NK-92 treated with Interleukin-12 subunit alpha and Interleukin-12 subunit beta, amount 100 ng/mL, for 24 hours (cell line): Measurements from ENCODE around the gene C22orf31.

ENCODE experiments used
- DNase-seq: peaks from one replicate; lab custom pipeline; 2025; lab: John Stamatoyannopoulos, UW

The C22orf31 gene

GRCh38 chr22:29081517-29082236 is 20.0 kb upstream of the C22orf31 start:
- no peak for DNase-seq

- no peak for DNase-seq
Observed at GRCh38 chr22:29080106-29080975, 18.7 kb upstream of the C22orf31 start.

- no peak for DNase-seq
Observed at GRCh38 chr22:29079218-29079901, 17.7 kb upstream of the C22orf31 start.

GRCh38 chr22:29078869-29079207 is 17.2 kb upstream of the C22orf31 start:
- DNase-seq, result no peak

- DNase-seq, result no peak
Observed at GRCh38 chr22:29078036-29078868, 16.6 kb upstream of the C22orf31 start.

GRCh38 chr22:29074276-29074772 is 12.7 kb upstream of the C22orf31 start:
- DNase-seq, result no peak

- no peak for DNase-seq
Observed at GRCh38 chr22:29073618-29074275, 12.1 kb upstream of the C22orf31 start.

GRCh38 chr22:29072979-29073617 is 11.5 kb upstream of the C22orf31 start, which contains the start of gene KREMEN1:
Gene KREMEN1 (plus strand): TSS chr22:29073035. CDS start chr22:29073131, 96 bp downstream.
- no peak for DNase-seq

GRCh38 chr22:29072193-29072978 is 10.8 kb upstream of the C22orf31 start:
- no peak for DNase-seq

GRCh38 chr22:29071261-29072045 is 9.8 kb upstream of the C22orf31 start:
- no peak for DNase-seq

GRCh38 chr22:29070490-29070889 is 8.9 kb upstream of the C22orf31 start:
- no peak for DNase-seq

- no peak for DNase-seq
Observed at GRCh38 chr22:29069463-29069862, 7.8 kb upstream of the C22orf31 start.

GRCh38 chr22:29065468-29066190 is 4.0 kb upstream of the C22orf31 start:
- no peak for DNase-seq

- DNase-seq, result no peak
Observed at GRCh38 chr22:29062286-29062821, 723 bp upstream of the C22orf31 start.

GRCh38 chr22:29060931-29061330 is 700 bp downstream of the C22orf31 start:
- DNase-seq, result no peak

GRCh38 chr22:29060251-29060869 is 1.3 kb downstream of the C22orf31 start:
- no peak for DNase-seq

- DNase-seq, result no peak
Observed at GRCh38 chr22:29056472-29056871, 5.2 kb downstream of the C22orf31 start.
